ENCODE data around the gene MTX3.

Gene MTX3

GRCh38 chr5:79984363-79984762 is 6.7 kb downstream of the MTX3 start:
- TF ChIP-seq SNAI2 (CRISPR knock-in tag; IDR thresholded peaks at IDR 0.05) (no peak), TSHZ2 (CRISPR knock-in tag; IDR thresholded peaks at IDR 0.05) (no peak)
- ATAC-seq = no peak

GRCh38 chr5:79983618-79984017 is 7.4 kb downstream of the MTX3 start:
- no peak for ATAC-seq
- no peak for TF ChIP-seq BACH2 (CRISPR knock-in tag; IDR thresholded peaks at IDR 0.05; ENCODE audit: borderline replicate concordance)
- no peak for TF ChIP-seq ZNF8 (CRISPR knock-in tag; IDR thresholded peaks at IDR 0.05)
- TF ChIP-seq ISL1 (CRISPR knock-in tag; IDR thresholded peaks at IDR 0.05) = no peak
- no peak for TF ChIP-seq ESRRG (CRISPR knock-in tag; IDR thresholded peaks at IDR 0.05)
- TF ChIP-seq ZNF565 (CRISPR knock-in tag; conservative IDR thresholded peaks at IDR 0.05; ENCODE audit: low read depth) = no peak
- TF ChIP-seq ZFP30 (CRISPR knock-in tag; IDR thresholded peaks at IDR 0.05) = no peak
- no peak for TF ChIP-seq TSHZ2 (CRISPR knock-in tag; IDR thresholded peaks at IDR 0.05)
- no peak for TF ChIP-seq RARB (CRISPR knock-in tag; IDR thresholded peaks at IDR 0.05)
- no peak for TF ChIP-seq ZNF70 (CRISPR knock-in tag; IDR thresholded peaks at IDR 0.05)
- no peak for TF ChIP-seq PPARA (CRISPR knock-in tag; IDR thresholded peaks at IDR 0.05; ENCODE audit: borderline replicate concordance)

GRCh38 chr5:79982136-79982535 is 8.9 kb downstream of the MTX3 start:
- TF ChIP-seq ZNF8 (CRISPR knock-in tag; IDR thresholded peaks at IDR 0.05) = no peak
- no peak for TF ChIP-seq TCF4 (CRISPR knock-in tag; IDR thresholded peaks at IDR 0.05; ENCODE audit: borderline replicate concordance)
- TF ChIP-seq ZNF565 (CRISPR knock-in tag; conservative IDR thresholded peaks at IDR 0.05; ENCODE audit: low read depth) = no peak
- no peak for TF ChIP-seq ZC3H10 (CRISPR knock-in tag; IDR thresholded peaks at IDR 0.05)
- TF ChIP-seq OSR1 (CRISPR knock-in tag; IDR thresholded peaks at IDR 0.05) = no peak
- TF ChIP-seq, protein P1, sequence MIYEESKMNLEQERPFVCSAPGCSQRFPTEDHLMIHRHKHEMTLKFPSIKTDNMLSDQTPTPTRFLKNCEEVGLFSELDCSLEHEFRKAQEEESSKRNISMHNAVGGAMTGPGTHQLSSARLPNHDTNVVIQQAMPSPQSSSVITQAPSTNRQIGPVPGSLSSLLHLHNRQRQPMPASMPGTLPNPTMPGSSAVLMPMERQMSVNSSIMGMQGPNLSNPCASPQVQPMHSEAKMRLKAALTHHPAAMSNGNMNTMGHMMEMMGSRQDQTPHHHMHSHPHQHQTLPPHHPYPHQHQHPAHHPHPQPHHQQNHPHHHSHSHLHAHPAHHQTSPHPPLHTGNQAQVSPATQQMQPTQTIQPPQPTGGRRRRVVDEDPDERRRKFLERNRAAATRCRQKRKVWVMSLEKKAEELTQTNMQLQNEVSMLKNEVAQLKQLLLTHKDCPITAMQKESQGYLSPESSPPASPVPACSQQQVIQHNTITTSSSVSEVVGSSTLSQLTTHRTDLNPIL (CRISPR knock-in tag; IDR thresholded peaks at IDR 0.05; ENCODE audit: low read depth) = no peak
- no peak for TF ChIP-seq PPARA (CRISPR knock-in tag; IDR thresholded peaks at IDR 0.05; ENCODE audit: borderline replicate concordance)
- TF ChIP-seq PATZ1 (CRISPR knock-in tag; IDR thresholded peaks at IDR 0.05; ENCODE audit: borderline replicate concordance) = no peak
- TF ChIP-seq ESRRG (CRISPR knock-in tag; IDR thresholded peaks at IDR 0.05) = no peak
- TF ChIP-seq ISL1 (CRISPR knock-in tag; IDR thresholded peaks at IDR 0.05) = no peak
- no peak for TF ChIP-seq ZFP30 (CRISPR knock-in tag; IDR thresholded peaks at IDR 0.05)
- TF ChIP-seq, protein P2, sequence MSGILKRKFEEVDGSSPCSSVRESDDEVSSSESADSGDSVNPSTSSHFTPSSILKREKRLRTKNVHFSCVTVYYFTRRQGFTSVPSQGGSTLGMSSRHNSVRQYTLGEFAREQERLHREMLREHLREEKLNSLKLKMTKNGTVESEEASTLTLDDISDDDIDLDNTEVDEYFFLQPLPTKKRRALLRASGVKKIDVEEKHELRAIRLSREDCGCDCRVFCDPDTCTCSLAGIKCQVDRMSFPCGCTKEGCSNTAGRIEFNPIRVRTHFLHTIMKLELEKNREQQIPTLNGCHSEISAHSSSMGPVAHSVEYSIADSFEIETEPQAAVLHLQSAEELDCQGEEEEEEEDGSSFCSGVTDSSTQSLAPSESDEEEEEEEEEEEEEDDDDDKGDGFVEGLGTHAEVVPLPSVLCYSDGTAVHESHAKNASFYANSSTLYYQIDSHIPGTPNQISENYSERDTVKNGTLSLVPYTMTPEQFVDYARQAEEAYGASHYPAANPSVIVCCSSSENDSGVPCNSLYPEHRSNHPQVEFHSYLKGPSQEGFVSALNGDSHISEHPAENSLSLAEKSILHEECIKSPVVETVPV (CRISPR knock-in tag; IDR thresholded peaks at IDR 0.05) = no peak
- TF ChIP-seq, protein P3, sequence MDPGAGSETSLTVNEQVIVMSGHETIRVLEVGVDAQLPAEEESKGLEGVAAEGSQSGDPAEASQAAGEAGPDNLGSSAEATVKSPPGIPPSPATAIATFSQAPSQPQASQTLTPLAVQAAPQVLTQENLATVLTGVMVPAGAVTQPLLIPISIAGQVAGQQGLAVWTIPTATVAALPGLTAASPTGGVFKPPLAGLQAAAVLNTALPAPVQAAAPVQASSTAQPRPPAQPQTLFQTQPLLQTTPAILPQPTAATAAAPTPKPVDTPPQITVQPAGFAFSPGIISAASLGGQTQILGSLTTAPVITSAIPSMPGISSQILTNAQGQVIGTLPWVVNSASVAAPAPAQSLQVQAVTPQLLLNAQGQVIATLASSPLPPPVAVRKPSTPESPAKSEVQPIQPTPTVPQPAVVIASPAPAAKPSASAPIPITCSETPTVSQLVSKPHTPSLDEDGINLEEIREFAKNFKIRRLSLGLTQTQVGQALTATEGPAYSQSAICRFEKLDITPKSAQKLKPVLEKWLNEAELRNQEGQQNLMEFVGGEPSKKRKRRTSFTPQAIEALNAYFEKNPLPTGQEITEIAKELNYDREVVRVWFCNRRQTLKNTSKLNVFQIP (CRISPR knock-in tag; IDR thresholded peaks at IDR 0.05; ENCODE audit: borderline replicate concordance, low read depth) = no peak
- no peak for TF ChIP-seq CSDC2 (CRISPR knock-in tag; IDR thresholded peaks at IDR 0.05)
- TF ChIP-seq ZFP3 (CRISPR knock-in tag; IDR thresholded peaks at IDR 0.05) = no peak
- TF ChIP-seq GLIS3 (CRISPR knock-in tag; IDR thresholded peaks at IDR 0.05) = no peak
- no peak for ATAC-seq

All from SK-N-SH treated with all-trans-retinoic acid at 6 μM for 48 hours (cell line).